AG04450 (cell line): Measurements from ENCODE around the gene SH3RF3. TPM values are rescaled to one million over a fixed set of nuclear protein-coding genes. Genes with fewer than 3 reads are reported as not detected.

Source experiments
- CTCF ChIA-PET: fragments of 300-600, 350-600 bp; formaldehyde crosslinking; extraction: SDS; loops from one replicate; lab custom pipeline; 2022; ENCODE audit warnings: antibody characterized with exemption, inconsistent platforms; lab: Charles Lee
- POLR2A ChIA-PET: fragments of 350-600 bp; formaldehyde crosslinking; extraction: SDS; loops from one replicate; lab custom pipeline; 2021; ENCODE audit warnings: antibody characterized with exemption, inconsistent platforms; lab: Yijun Ruan, JAX
- DNase-seq: peaks from one replicate; pipeline ENCODE4 v3.0.0-alpha.2; 2011; ENCODE audit warnings: low read depth, low spot score
- H3K27ac ChIP-seq: one replicate; pipeline ENCODE4 v1.5.1; 2012; ENCODE audit warnings: low read depth, low read length, control low read depth
- H3K27me3 ChIP-seq: one replicate; pipeline ENCODE4 v1.6.0; 2012; ENCODE audit warnings: low read length; ENCODE audit not compliant: control insufficient read depth, insufficient read depth
- H3K4me3 ChIP-seq: 2 replicates; pipeline ENCODE4 v1.5.1; 2011; ENCODE audit warnings: mild to moderate bottlenecking, low read depth, low read length, control low read depth
- H3K9me3 ChIP-seq: 2 replicates; pipeline ENCODE4 v1.5.1; 2012; ENCODE audit warnings: low read length; ENCODE audit not compliant: control insufficient read depth, insufficient read depth
- CTCF ChIP-seq: IDR thresholded peaks from 2 replicates; pipeline ENCODE4 v1.5.1; 2011; ENCODE audit warnings: low read depth, low read length, control low read depth, inconsistent platforms
- polyA plus RNA-seq: library from polyadenylated mRNA; depleted of rRNA; stranded (reverse); fragments of >200 nt; gene quantifications from 2 replicates; pipeline ENCODE4 v1.2.3, GENCODE V29; 2011

The SH3RF3 gene
- polyA plus RNA-seq, 1 experiment = 5.7 TPM

GRCh38 chr2:109473616-109474318 lies 344.8 kb downstream of the SH3RF3 start:
- CTCF ChIA-PET = no interaction called here
- no peaks in the 10 kb centered on the region for H3K27me3 ChIP-seq

GRCh38 chr2:109474319-109474825 lies 345.4 kb downstream of the SH3RF3 start:
- H3K27ac ChIP-seq = no peak overlapping the region
- no peak for TF ChIP-seq CTCF
- CTCF ChIA-PET = no interaction called here

More at GRCh38 chr2:109473616-109474318, 344.8 kb downstream of the SH3RF3 start:
- Histone ChIP-seq H3K27ac (no peak overlapping the region), H3K9me3 (no peaks in the 10 kb centered on the region; the same call in 1 of the 2 replicates), H3K4me3 (no peak overlapping the region)
- POLR2A ChIA-PET = no interaction called here
- no peak for DNase-seq
- TF ChIP-seq CTCF = no peak

GRCh38 chr2:109475531-109476210 lies 346.7 kb downstream of the SH3RF3 start:
- CTCF ChIA-PET = interaction anchor here (1.4 kb wide), 1 partner anchor 19 kb away, joined by 4 read pairs; no protein-coding TSS in a partner anchor
- no peaks in the 10 kb centered on the region; the same call in 1 of the 2 replicates for H3K9me3 ChIP-seq
- H3K27me3 ChIP-seq = no peaks in the 10 kb centered on the region
- H3K27ac ChIP-seq = no peak overlapping the region
- POLR2A ChIA-PET = no interaction called here
- no peak overlapping the region for H3K4me3 ChIP-seq
- no peak for DNase-seq
- TF ChIP-seq CTCF = no peak

More at GRCh38 chr2:109474319-109474825, 345.4 kb downstream of the SH3RF3 start:
- POLR2A ChIA-PET = no interaction called here
- no peak for DNase-seq
- Histone ChIP-seq H3K9me3 (no peaks in the 10 kb centered on the region; the same call in 1 of the 2 replicates), H3K4me3 (no peak overlapping the region), H3K27me3 (no peaks in the 10 kb centered on the region)

- no peak for TF ChIP-seq CTCF
Observed at GRCh38 chr2:109476641-109477441, 347.8 kb downstream of the SH3RF3 start.

More at GRCh38 chr2:109476641-109477441, 347.8 kb downstream of the SH3RF3 start:
- Histone ChIP-seq H3K4me3 (no peak overlapping the region), H3K27me3 (no peaks in the 10 kb centered on the region), H3K9me3 (no peaks in the 10 kb centered on the region; the same call in 1 of the 2 replicates), H3K27ac (no peak overlapping the region)
- DNase-seq = no peak
- POLR2A ChIA-PET = interaction anchor here (0.8 kb wide), 1 partner anchor 10 kb away, joined by 4 read pairs; no protein-coding TSS in a partner anchor
- CTCF ChIA-PET = interaction anchor here (1.4 kb wide), 1 partner anchor 18 kb away, joined by 4 read pairs; no protein-coding TSS in a partner anchor
